ENCODE data around the gene TADA2B. TPM values are rescaled to one million over a fixed set of nuclear protein-coding genes. Genes with fewer than 3 reads are reported as not detected.

The TADA2B gene
- total RNA-seq, 1 experiment from 2014 or later, result 12.6 TPM

DNA sequence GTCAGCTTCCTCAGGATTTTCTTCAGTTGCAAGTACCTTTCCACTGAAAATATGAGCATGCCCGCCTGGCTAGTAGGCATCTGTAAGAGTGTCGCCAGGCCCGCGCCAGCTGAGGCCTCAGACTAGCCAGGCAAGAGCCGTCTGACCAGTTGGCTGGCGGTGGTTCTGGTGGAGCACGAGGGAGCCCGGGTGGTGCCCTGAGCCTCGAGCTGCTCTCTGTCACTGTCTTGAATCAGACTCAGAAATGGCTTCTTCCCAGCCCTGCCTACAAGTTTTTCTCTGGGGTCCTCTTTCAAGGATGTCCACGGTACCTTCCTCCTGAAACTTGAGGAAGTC lies 12.8 kb downstream of the TADA2B start:
- DNase-seq (ENCODE audit: low spot score), result no peak

DNA sequence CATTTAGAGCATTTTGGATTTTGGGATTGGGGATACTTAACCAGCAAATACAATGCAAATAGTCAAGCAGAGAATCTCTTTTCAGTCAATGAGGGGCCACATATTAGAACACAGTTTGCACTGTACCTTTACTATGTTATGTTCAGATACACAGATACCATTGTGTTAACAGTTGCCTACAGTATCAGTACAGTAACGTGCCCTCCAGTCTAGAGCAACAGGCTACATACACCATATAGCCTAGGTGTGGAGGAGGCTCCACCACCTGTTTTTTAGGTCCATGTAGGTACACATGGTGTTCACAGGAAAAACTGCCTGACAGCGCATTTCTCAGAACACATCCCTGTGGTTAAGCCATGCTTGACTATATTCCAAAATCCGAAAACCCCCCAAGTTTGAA lies 15.6 kb downstream of the TADA2B start:
- DNase-seq (ENCODE audit: low spot score), result no peak

DNA sequence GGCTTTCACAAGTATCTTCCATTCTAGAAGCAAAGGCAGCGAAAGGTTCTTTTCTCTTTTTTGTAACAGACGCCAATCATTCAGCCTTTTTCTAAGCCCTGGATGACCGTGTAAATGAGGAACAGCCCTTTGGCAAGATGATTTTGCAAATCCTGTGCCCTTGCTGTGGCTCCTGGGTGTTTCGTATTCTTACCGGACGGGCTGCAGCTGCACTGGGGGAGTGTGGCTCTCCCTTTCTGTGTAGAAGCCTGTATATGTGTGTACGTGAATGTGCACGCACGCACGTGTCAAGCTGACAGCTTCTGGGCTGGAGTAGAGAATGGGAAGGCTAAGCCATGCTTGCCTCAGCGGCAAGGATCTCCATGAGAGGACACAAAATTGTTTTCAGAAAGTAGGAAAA lies 16.5 kb downstream of the TADA2B start:
- no peak for DNase-seq (ENCODE audit: low spot score)

DNA sequence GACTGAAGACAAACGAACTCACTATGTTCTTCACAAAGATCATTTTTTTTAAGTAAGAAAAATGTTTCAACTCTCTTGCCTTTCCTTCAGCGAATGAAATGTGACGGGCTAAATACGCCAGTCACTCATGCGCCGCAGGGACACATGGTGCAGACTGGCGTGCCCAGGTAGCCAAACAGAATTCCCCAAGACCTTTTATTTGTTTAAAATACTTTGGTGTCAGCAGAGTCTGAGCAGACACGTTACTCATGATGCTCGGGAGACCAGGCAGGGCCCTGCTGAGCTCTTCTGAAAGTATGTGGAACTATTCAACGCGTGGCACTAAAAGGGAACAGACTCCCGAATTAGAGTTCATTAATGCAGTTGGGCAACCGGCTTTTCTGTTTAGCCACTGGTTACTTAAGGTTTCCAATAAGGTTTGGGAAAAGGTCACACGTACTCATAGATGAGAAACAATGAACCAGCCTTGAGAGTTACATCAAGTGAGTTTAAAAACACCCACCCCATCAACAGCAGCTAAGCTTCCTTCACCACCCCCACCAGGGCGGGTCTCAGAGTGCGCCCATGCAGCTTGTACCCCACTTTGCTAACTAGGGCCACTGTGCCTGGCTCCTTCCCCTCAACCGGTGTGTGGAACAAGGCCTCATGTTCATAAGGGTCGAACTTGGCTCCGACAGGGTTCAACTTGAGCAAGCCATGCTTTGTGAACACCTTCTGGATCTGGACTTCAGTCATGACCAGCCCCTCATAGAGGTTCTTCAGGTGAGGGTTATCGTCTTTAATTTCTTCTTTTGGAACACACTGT lies 17.4 kb downstream of the TADA2B start:
- DNase-seq (ENCODE audit: low spot score), result no peak

DNA sequence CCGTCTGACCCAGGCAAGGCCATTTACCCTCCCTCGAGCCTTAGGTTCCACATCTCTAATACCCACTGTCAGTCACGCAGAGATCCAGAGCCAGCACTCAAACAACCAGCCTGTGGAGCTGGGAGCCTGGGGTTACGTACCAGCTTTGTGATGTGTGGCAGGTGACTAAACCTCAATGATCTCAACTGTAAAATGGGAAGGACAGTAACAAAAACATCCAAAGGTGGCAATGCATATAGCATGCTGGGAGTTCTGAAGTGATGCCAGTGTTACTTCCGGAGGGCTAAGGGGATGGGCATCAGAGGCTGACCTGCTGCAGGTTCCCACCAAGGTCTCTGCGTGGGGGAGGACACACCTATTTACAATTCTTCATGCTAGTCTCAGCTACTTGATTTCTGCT lies 18.6 kb downstream of the TADA2B start:
- no peak for DNase-seq (ENCODE audit: low spot score)

DNA sequence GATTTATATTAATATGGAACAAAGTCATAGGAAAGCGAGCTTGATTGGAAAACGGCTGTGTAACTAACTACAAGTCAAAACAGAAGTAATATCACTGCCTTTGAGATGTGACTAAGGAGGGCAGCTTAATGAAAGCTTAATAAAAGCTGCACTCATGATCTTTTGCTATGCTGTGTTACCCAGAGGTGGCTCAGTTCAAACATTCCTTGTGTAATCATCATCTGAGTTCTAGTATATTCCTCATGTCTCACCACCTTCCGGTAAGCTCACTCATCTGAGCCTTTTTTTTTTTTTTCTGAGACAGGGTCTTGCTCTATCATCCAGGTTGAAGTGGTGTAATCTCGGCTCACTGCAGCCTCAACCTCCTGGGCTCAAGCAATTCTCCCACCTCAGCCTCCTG lies 19.6 kb downstream of the TADA2B start:
- DNase-seq (ENCODE audit: low spot score), result no peak

DNA sequence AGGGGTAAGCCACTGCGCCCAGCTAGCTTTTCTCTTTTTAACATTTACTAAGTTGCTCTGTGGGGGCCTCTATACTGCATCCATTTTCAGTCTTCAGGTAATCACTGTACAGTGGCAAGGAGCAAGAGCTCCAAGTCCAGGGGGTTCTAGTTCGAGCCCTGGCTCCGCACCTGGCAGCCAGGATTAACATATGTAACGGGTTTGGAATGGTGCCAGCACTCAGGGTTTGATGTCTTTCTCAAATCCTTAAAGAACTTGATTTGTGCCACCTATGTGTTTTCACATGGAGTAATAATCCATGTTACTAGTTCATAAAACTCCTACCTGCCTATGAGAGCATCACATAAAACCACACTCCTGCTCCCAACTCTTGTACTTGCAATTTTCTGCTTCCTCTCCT lies 20.2 kb downstream of the TADA2B start:
- DNase-seq (ENCODE audit: low spot score), result no peak

DNA sequence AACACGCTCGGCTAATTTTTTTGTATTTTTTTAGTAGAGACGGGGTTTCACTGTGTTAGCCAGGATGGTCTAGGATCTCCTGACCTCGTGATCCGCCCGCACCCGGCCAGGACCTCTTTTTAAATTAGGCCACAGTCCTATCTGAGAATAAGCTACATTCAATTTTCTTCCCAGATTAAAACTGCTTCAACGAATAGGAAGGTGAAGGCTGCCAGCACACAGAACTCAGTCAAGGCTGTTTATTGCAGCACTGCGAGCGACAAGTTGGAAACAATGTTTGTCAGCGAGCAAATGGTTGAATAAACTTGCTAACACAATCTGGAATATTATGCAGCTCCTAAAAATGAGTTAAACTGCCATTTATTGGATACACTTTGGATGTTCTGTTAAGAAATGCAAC lies 22.8 kb downstream of the TADA2B start:
- no peak for DNase-seq (ENCODE audit: low spot score)

DNA sequence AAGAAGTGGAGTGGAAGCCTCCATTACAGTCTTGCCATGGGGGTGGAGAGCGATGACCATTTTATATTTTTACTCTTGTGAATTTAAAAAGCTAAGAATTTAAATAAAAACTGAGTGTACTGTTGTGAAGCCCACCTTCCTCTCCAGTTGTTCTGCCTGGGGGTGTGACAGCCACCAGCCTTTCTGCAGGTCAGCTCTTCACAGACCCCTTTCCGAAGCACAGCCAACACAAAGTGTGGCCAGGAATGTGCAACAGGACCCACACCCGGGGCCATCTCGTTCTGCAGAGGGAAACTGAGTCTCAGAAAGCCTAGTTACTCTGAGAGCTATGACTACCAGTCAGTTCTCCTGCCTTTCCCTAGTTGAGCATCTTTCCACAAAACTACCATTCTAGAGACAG lies 23.3 kb downstream of the TADA2B start:
- no peak for DNase-seq (ENCODE audit: low spot score)

DNA sequence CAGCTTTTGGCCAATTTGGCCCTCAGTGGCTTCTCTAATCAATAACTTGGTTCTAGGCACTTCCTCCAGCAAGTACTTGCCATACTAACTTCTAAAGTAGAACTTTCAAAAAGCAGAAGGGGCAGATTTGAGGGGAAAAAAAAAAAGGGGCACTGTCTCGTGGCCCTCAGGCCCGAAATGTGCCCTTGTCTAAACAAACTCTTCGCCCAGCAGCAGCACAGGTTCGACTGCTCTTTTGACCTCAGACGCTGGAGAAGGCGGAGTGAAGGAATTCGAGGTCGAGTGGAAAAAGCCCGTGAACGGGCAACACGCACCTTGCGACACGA lies 23.9 kb downstream of the TADA2B start:
- DNase-seq (ENCODE audit: low spot score), result no peak

DNA sequence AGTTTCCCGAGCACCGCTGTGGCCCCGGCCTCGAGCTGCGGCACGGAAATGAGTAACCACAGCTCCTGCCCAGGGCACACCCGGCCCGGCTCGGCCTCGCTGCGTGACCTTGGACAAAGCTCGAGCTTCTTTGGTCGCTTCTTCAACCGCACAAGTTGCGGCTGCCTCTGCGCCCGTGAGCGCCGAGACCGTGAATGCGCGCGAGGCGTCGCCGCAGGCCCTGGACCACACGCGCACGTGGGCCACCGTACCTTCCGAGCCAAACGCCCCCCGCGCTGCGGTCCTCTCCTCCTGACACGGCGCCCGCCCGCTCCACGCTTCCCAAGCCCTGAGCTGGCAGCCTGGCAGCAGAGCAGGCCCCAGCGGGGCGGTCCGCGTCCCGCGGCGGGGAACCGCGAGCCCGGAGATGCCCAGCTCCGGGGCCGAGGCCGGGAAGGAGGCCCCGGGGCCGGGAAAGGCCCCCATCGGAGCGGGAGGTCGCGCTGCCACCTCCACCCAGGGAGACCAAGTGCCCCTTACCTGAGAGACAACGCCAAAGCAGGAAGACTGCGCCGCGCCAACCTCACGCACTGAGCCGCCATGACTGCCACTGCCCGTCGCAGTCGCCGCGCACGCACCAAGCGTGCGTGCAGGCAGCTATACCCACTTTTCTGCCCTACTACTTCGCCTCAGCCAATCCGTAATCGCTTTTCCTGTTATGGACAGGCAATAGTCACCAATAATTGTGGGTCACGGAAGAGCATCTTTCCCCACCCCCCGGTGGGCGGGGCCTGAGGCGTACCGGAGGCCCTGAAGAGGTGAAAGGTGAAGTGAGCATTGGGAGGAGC lies 24.5 kb downstream of the TADA2B start, which contains the start of gene GRPEL1:
Gene GRPEL1 (minus strand): TSS at position 613 of the 827 bp plus-strand sequence. CDS start 32 bp downstream, at position 581.
- DNase-seq (ENCODE audit: low spot score), result peak; percentile 98

DNA sequence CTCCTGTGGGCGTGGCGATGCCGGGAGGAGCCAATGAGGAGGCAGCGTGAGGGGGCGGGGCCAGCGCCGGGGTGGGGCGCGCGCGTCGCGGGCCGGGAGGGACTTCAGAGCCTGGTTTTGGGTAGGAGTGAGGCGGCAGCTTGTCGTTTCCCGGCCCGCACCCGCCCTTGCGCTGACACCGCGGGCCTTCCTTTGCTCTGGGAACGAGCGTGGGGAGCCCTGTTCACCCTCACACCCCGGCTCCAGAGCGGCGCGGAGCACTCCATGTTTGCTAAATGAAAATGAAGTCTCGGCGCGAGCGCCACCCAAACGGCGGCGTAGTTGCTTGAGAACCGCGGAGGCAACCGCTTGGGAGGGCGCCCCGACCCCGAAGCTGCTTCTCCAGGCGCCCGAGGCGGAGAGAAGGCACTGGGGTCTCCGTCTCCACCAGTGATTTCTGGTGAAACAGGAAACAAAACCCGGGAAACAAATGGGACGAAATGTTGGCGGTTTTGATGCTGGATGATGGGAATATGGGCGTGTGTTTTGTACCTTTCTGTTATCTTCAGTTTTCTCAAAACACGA lies 25.2 kb downstream of the TADA2B start:
- DNase-seq (ENCODE audit: low spot score), result no peak

DNA sequence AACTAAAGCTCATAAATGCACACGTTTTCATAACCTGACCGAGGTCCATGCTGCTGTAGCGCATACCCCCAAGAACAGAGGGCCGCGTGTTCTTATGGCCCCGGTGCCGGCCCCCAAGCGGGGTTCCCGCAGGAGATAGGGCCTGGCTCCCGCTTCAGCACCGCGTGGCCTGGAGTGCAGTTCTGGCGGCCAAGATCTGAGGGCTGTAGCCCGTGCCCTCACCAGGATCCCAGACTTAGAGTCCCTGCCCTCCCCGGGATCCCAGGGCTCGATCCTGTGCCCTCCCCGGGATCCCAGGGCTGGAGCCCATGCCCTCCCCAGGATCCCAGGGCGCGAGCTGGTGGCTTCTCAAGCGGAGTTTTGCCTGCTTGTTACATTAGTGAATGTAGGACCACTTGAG lies 25.7 kb downstream of the TADA2B start:
- no peak for DNase-seq (ENCODE audit: low spot score)

DNA sequence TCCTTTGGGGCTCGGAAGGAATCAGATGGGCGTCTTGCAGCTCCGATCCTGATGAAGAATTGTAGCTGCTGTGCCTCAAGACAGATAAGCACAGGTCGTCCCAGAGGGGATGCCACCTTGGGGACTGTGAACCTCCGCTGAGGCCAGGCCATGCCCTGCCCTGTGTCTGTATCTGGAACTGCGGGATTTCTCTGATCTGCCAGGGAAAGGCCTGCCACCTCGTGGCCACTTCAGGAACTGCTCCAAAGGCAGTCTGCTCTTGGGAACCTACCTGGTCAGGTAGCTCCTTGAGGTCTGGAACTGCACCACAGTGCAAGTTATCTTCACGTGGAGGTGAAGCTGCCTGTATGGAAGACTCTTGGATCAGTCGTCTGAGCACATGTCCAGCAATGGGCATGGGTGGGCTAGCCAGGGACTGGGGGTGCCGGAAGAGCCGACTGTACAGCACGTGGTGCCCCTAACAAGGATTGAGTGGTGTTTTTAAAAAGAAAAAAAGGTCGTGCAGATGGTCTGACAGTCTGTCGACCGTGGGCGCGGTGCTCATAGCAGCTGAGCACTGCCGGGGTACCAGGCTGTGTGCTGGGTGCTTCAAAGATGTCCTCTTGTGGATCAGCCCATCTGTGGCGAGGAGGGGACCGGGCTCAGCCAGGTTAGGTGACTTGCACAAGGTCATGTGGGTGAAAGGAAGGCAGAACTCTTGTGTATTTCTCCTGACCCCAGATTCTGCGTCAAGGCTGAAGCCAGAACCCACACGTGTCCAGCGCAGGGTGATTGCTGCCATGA lies 27.7 kb downstream of the TADA2B start:
- peak; percentile 58 for DNase-seq (ENCODE audit: low spot score)

DNA sequence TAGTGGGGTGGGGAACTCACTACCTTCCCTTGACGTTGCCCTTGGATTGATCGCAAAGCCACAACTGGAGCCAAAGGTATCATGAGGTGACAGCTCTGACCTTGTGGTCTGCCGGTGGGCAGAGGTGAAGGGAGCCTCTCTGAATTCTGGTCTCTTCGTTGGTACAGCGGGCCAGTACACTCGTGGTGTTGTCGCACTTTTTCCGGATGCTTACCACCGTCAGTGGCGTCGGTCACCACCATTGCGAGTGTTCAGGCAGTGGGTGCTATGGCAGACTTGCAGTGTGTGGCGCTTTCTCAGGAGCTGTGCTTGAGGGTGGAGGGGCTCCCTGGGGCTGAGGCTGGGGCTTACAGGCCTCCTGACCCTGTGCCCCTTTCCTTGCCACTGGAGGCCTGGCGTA lies 29.9 kb downstream of the TADA2B start:
- no peak for DNase-seq (ENCODE audit: low spot score)

DNA sequence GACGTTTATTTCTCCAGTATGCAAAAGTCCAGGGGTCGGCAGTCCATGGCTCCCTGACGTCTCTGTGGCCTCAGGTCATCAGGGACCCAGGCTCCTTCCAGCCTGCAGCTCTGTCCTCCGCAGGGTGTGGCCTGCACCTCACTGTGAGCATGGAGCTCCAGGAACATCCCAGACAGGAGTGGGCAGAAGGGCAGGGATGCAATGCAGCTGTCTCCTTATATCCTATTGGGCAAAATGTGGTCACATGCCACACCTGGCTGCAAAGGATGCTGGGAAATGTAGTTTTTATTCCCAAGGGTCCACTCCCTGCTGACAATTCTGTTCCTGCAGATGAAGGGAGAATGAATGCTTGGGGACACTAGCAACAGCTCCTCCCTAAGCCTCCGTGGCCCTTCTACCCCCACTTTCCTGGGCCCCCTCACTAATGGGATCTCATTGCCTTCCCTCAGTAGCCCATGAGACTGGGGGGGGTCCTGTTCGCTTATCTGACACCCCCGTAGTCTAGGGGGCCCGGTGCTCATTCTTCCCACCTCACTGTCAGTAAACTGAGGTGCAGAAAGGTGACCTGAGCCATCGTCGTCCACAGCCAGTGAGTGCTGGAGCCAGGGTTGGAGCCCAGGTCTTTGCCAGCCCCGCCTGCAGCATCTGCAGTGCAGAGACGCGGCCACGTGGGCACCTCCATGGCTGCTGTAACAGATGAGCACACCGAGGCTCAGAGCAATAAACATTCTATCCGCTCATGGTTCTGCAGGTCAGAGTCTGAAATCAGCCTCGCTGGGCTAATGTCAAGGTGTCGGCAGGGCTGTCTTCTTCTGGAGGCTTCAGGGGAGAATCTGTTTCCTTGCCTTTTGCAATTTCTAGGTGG lies 30.6 kb downstream of the TADA2B start:
- peak; percentile 72 for DNase-seq (ENCODE audit: low spot score)

DNA sequence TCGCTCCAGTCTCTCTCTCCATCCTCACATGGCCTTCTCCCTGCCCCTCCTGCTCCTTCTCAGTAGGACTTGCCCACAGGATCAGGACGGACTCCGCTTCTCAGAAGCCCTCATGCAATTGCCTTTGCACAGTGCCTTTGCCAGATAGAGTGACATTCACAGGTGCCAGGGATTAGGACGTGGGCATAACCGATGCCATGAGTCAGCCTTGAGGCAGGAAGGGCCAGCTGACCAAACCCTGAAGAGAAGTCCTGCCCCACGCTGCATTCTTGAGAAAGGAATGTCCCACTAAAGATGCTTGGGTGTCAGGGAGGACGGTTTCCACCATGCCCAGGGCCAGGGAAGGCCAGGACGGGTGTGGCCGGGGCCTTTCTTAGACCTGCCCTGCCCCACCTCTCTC lies 31.3 kb downstream of the TADA2B start:
- DNase-seq (ENCODE audit: low spot score), result peak; percentile 74

DNA sequence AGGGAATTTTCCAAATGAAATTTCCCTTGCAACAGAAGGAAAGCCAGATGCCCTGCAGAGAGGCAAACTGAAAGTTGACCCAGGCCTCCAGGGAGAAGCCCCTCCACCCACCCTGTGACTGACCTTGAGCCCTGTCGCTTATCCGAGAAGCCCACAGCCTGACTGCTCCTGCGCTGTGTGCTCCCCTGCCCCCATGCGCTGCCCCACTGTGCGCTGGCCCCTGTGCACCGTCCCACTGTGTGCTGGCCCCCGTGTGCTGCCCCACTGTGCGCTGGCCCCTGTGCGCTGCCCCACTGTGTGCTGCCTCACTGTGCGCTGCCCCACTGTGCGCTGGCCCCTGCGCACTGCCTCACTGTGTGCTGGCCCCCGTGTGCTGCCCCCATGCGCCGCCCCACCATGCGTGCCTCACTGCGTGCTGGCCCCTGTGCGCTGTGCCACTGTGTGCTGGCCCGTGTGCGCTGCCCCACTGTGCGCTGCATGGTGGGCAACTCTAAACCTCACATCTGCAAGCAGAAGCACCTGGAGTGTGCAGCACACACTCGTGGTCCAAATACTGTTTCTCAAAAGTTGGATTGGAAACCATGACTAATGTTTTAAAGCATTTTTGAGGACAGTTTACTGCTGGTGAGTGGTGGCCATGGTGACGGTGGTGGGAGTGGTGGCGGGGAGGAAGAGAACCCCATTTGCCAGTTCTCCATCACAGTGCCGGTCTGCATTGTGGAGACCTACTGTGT lies 33.0 kb downstream of the TADA2B start:
- no peak for DNase-seq (ENCODE audit: low spot score)

DNA sequence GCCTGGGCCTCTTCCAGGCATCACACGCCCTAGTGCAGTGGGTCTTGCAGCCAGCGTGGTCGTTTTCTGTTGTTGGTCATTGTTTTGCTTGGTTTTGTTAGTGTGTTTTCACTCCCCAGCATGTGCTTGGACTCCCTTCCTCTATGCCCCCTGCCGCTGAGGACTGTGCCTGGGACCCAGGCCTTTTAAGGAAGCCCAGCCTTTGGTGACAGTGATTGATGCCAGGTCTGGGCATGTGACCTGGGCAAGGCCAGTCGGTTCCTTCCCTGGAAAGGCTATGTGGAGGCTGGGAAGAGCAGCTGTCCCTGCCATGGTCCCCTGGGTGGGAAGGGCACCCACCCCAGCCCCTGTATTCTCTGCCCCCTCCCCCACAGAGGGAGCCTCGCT lies 33.5 kb downstream of the TADA2B start:
- no peak for DNase-seq (ENCODE audit: low spot score)

DNA sequence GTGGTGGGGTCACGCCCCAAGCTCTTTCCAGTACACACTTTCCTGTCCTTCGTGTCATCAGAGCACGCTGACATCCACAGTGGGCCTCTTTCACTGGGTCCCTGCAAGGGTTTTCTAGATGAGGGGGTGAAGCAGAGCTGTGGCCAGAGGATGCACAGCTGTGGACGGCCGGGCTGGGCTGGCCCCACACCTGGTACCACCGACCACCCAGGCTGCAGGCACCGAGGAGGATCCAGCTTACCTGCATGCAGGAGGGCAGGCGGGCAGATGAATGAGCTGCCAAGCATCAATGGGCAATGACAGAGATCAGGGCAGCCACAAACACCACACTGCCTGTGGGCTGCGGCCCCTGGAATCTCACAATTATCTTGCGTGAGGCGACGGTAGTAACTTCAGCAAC lies 34.2 kb downstream of the TADA2B start:
- no peak for DNase-seq (ENCODE audit: low spot score)

DNA sequence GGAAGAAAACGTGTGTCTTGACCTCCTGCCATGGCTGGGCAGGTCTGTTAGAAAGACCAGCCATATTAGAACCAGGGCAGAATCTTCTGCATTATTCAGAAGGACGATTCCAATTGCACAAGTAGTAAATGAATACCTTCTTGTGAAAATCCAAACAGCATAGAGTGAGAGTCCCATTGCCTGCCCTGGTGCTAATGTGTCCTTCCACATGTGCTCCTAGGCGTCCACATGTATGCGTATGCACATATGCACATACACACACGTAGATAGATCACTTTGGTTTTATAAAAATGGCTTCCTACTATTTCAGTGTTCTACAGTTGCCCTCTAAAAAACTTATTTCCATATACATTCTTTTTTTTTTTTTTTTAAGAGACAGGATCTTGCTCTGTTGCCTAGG lies 34.9 kb downstream of the TADA2B start:
- no peak for DNase-seq (ENCODE audit: low spot score)

Measured in A172 (cell line).